GM12875 (cell line): ENCODE results near the gene HNRNPM.

Experiments used
- H3K4me3 ChIP-seq: one replicate; pipeline ENCODE4 v1.5.1; 2011; ENCODE audit warnings: low read depth, low read length, control low read depth
- TF ChIP-seq, protein P1 (sequence below): IDR thresholded peaks from 2 replicates; pipeline ENCODE4 v1.5.1; 2011; ENCODE audit warnings: low read depth, mild to moderate bottlenecking, control low read depth, inconsistent platforms, low read length, moderate library complexity, borderline replicate concordance; ENCODE audit not compliant: insufficient read depth

The HNRNPM gene

DNA sequence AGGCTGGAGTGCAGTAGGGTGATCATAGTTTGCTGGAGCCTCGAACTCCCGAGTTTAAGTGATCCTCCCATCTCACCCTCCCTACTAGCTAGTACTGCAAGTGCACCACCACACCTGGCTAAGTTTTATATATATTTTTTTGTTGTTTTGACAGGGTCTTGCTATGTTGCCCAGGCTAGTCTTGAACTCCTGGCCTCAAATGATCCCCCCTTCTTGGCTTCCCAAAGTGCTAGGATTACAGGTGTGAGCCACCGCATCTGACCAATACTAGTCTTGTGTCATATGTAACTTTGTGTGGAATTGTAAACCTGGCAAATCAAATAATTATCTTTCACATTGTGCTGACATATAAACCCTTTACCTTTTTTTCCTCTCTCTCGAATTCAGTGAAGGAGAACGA lies 10.2 kb downstream of the HNRNPM start:
- H3K4me3 ChIP-seq, result no peak overlapping the region
- TF ChIP-seq, protein P1, sequence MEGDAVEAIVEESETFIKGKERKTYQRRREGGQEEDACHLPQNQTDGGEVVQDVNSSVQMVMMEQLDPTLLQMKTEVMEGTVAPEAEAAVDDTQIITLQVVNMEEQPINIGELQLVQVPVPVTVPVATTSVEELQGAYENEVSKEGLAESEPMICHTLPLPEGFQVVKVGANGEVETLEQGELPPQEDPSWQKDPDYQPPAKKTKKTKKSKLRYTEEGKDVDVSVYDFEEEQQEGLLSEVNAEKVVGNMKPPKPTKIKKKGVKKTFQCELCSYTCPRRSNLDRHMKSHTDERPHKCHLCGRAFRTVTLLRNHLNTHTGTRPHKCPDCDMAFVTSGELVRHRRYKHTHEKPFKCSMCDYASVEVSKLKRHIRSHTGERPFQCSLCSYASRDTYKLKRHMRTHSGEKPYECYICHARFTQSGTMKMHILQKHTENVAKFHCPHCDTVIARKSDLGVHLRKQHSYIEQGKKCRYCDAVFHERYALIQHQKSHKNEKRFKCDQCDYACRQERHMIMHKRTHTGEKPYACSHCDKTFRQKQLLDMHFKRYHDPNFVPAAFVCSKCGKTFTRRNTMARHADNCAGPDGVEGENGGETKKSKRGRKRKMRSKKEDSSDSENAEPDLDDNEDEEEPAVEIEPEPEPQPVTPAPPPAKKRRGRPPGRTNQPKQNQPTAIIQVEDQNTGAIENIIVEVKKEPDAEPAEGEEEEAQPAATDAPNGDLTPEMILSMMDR, result no peak

DNA sequence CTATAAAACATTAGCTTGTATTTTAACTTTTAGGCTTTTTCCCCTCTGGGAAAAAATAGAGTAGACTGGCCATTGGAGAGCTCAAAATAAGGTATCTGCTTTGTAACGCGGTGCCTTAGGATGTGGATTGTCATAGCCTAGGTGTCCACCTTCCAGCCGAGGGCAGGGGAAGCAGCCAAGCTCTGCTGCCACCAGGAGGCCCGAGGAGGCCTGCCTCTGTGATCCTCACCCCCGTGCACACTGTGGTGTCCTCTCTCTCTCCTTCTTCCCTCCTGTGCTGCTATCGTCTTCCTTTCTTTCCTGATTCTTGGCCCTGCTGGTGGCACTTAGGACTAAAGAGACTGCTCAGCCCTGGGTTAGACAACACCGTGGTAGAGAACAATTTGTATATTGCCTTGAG lies 11.3 kb downstream of the HNRNPM start:
- H3K4me3 ChIP-seq, result no peak overlapping the region
- TF ChIP-seq, protein P1, result no peak

DNA sequence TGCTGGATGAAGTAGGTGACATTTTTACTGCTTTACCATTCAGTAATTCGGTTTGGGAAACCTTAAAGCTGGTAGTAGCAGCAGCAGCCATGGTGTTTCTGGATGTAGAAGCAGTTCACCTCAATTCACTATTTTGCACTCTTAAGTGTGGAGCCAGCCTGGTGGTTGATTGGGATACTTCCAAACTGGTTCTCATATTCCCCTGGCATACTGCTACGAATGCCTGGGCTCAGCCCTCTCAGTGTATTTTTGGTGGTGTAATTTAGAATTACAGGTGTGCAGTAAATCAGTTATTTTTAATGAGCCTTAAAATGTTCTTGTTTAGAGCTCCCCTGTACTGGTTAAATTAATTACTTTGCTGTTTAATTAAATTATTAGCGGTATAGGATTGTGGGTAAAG lies 12.4 kb downstream of the HNRNPM start:
- TF ChIP-seq, protein P1, result no peak
- H3K4me3 ChIP-seq, result no peak overlapping the region

DNA sequence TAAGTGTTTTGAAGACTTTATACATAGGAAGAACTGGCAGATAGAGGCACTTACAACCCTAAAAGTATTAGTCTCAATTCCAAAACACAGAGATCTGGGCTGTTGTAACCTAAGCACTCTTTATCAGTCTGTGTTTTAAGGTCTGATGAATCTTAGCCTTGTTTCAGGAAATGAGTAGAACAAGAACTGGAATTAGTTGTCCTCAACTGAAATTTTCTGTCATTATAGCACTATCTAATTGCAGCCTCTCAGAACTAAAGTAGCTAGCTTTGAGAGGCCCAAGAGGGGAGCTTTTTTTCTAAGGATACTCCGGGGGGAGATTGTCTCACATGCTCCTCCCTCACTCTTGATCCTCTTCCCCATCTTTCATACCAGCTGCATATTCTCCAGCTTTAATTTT lies 13.1 kb downstream of the HNRNPM start:
- TF ChIP-seq, protein P1, result no peak
- H3K4me3 ChIP-seq, result no peak overlapping the region

DNA sequence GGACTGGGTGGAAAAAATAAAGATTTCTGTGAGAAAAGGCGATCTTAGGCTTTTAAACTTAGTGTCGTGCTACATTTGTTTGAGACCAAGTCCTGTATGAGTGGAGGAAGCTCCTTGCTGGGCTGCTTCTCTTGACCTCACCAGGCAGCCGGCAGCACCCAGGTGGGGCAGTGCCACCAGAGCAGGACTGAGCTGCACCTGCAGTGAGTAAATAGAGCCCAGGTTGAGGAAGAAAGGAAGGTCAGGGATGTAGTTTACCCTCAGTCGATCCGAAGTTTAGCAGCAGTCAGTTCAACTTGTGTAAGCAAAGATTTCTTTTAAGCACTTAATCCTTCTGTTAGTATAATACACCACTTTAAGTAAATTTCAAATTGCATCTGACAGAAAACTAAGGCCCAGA lies 13.6 kb downstream of the HNRNPM start:
- no peak overlapping the region for H3K4me3 ChIP-seq

DNA sequence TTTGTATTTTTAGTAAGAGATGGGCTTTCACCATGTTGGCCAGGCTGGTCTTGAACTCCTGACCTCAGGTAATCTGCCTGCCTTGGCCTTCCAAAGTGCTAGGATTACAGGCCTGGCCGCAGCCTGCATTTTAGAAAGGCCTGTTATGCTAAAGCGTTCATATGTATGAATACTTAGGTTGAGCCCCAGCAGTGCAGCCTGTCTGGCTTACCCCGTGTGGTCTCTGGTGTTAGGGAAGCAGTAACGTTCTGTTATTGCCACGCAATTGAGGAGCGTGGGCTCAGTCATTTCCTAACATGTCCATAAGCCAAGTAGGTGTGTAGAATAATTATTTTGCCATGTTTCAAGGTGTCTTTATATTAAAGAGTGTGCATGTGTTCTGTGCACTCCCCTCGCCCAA lies 14.3 kb downstream of the HNRNPM start:
- TF ChIP-seq, protein P1, result no peak
- H3K4me3 ChIP-seq, result no peak overlapping the region

More for the DNA sequence above, 13.6 kb downstream of the HNRNPM start:
- TF ChIP-seq, protein P1, result no peak

DNA sequence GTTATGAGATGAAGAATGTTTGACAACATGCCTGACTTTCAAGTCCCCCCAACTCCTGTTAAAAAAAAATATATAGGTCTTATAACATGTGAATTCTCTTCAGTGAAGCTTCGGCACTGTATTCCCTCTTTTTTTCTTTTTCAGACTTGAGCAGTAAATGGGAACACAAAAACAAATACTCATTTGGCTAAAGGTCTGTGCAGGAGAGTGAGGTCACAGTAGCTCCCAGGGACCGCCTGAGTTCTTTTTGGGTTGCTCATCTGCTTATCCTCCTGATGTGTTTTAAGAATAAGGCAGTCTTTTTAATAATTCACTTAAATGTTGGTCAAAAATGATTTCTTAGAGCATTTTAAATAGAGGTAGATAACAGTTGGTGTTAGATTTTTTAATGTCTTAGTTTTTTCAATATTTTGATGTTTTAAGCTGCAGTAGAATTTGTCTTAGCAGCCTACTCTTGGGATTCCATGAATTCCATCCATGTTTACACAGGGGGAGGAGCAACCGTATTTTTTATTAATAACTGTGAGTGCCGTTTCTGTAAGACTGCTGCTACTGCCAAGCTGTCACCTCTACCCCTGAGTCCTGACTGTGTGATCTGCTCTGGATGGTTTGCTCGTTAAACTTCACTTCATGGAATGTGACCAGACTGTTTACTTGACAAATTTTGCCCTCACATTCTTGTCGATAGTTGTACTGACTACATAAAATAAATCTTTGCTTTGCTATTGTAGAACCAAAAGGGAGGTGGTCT lies 14.9 kb downstream of the HNRNPM start:
- H3K4me3 ChIP-seq, result no peak overlapping the region
- TF ChIP-seq, protein P1, result no peak
